Breast epithelium (tissue), 3 donors: ENCODE results near the gene ALDH3A1.

Experiments
- POLR2A ChIP-seq: fragments of 450-650 bp; IDR thresholded peaks from one replicate; pipeline ENCODE4 v1.6.1; 2016; ENCODE audit warnings: antibody characterized with exemption, mild to moderate bottlenecking, moderate library complexity
- POLR2AphosphoS5 ChIP-seq, 3 donors: sonication (generic); formaldehyde crosslinking; IDR thresholded peaks; one replicate each; pipeline ENCODE4 v1.6.1; 2017; ENCODE audit warnings: antibody characterized with exemption in 3 of 3
- TF ChIP-seq, protein P1 (sequence below), 3 donors: fragments of 450-650 bp; IDR thresholded peaks; one replicate each; pipeline ENCODE4 v1.5.1; 2016 to 2017; ENCODE audit warnings: antibody characterized with exemption in 3 of 3, mild to moderate bottlenecking in 3 of 3, moderate library complexity in 3 of 3

DNA sequence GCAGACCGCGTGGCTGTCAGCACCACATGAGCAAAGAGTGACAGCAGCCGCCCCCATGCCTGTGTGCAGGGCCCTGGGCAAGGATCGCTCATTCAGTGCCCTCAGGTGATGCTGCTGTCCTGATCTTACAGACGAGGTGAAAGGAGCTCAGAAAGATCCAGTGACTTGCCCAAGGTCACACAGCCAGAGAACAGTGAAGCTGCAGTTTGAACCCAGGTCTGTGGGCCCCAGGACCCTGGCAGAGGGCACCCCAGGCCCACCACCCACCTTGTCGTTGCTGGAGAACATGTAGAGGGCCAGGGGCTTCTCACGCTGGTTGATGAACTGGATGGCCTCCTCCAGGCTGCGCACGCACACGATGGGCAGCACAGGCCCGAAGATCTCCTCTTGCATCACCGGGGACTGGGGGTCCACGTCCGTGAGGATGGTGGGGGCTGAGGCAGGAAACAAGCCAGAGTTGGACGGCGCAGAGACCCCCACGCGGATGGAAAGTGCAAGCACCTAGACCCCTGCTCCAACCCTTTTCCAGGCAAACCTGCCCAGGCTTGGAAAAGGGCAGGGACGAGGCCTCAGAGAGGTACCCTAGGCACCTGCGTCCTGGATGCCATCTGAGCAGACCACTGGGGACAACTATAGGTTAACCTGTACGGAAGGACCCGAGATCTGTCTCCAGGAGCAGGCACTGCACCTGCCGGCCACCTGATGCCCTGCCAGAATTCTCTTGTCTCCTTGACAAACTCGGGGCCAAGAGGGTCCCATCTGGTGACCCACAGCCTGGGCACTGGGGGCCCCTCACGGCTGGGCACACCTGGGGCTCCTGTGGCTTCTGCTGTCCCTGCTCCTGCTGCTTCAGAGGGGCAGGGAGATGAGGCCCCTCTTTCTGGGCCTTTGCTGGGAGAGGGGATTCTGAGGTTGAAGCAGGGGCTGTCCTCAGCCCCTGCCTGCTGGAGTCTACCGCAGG is 8.6 kb downstream of the ALDH3A1 start:
- TF ChIP-seq, protein P1, sequence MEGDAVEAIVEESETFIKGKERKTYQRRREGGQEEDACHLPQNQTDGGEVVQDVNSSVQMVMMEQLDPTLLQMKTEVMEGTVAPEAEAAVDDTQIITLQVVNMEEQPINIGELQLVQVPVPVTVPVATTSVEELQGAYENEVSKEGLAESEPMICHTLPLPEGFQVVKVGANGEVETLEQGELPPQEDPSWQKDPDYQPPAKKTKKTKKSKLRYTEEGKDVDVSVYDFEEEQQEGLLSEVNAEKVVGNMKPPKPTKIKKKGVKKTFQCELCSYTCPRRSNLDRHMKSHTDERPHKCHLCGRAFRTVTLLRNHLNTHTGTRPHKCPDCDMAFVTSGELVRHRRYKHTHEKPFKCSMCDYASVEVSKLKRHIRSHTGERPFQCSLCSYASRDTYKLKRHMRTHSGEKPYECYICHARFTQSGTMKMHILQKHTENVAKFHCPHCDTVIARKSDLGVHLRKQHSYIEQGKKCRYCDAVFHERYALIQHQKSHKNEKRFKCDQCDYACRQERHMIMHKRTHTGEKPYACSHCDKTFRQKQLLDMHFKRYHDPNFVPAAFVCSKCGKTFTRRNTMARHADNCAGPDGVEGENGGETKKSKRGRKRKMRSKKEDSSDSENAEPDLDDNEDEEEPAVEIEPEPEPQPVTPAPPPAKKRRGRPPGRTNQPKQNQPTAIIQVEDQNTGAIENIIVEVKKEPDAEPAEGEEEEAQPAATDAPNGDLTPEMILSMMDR (IDR thresholded peaks at IDR 0.05) = no peak
- TF ChIP-seq POLR2A = no peak
- TF ChIP-seq POLR2AphosphoS5 (IDR thresholded peaks at IDR 0.05) = no peak
